AG20443 (cell line): ENCODE results near the gene HIPK2.
A peak's percentile ranks its signal among the peaks of the same experiment; 100 is the strongest.

Source experiments
- DNase-seq: peaks from one replicate; pipeline ENCODE4 v3.0.0; 2012; ENCODE audit warnings: low spot score, mixed read lengths

Gene HIPK2

DNA sequence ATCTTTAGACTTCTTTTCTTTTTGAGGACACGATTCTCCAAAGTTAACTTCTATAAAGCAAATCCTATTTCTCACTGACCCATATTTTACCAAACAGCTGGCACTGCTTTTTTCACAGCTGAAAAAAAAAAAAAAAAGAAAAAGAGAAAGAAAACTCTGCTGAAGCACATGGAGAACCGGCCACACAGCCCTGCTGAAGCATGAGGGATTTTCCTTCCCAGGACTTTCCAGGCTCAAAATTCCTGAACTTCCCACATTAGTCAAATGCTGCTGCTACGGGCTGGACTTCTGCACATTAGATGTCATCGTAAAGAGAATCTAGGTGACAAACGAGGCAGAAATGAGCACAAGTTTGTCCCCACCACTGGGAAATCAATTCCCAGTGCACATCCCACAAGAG lies 25.2 kb downstream of the HIPK2 start:
- DNase-seq: no peak

DNA sequence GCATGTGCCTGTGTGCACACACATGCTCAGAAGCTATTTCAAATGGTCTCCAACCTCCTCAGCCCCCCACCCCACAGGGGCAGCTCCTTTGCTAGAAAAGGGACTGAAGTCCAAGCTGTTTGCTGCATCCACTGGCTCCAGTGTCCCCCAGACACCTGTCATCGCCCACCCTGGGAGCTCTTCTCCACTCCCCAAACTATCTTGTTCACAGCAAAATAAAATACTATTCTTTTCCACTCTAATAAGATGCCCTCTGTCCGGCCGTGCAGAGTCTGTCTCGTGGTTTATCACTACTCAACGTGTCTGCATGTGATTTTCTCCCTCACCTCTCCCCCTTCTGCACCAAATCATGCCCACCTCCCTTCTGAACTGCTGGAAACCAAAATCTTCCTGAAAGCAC lies 25.6 kb downstream of the HIPK2 start:
- DNase-seq: no peak

DNA sequence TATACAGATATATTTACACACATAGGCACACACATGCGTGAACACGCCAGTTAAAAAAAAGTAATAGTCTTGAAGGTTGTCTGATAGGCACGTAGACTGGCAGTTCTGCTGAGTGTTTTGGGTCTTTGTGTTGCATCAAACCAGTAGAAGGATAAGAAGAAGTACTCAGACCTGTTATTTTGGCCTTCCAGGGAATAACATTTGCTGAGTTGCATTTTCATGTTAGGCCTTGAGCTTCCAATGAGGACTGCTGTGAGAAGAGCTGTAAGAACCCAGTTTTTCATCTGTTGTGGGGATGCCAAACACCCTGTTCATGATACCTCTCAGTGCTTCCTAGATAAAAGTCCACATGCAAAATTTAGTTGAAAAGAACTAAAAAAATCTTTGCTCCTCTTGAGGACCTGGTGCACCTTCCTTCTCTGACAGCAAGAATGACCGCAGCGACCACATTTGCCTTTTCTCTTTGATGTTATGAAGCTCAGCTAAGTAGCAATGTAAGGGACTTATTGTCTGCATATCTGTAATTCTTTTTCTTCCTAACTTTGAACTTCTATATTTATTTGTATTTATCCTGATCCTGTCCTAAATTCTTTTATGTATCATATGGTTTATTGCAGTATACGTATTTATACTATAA lies 27.2 kb downstream of the HIPK2 start:
- DNase-seq: no peak

- DNase-seq: no peak
Observed at GRCh38 chr7:139749545-139749944, 28.3 kb downstream of the HIPK2 start.

DNA sequence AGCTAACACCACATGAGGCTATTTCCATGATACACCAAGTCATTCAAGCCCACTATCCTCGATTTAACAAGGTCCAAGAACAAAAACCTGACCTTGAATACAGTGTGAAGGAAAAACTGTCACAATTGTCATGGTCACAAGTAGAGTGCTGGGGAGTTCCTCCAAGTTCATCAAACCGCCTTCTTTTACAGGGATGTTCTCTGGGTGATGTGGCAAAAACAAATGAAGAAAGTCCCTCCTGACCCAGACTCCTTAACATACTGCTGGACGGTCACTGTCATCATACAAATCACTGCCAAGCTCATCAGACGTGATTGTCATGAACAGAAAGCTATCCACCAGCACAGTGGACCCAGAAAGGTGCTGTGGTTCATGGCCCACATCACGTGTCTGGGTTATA lies 28.9 kb downstream of the HIPK2 start:
- no peak for DNase-seq

- no peak for DNase-seq
Observed at GRCh38 chr7:139748373-139748765, 29.4 kb downstream of the HIPK2 start.

GRCh38 chr7:139747662-139748372 lies 30.0 kb downstream of the HIPK2 start:
- no peak for DNase-seq

DNA sequence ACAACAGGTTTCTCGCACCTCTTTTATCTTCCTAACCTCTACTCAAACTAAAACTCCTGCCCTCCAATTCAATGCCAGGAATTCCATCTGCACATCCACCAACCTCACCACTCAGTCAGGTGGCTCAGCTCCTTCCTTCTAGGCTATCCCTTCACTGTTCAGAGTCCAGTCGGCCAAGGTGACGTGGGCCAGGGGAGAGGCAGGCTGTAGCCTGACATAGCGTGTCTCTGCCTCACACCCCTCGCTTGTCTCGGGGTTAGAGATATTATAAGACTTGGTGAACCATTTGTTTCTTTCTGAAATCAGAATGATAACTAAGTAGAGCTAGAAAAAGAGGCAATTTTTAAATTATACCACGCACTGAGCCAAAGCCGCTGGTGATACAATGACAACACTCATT lies 31.1 kb downstream of the HIPK2 start:
- no peak for DNase-seq

GRCh38 chr7:139745678-139746143 lies 32.1 kb downstream of the HIPK2 start:
- peak; percentile 46 for DNase-seq

GRCh38 chr7:139744768-139745677 lies 32.8 kb downstream of the HIPK2 start:
- no peak for DNase-seq

DNA sequence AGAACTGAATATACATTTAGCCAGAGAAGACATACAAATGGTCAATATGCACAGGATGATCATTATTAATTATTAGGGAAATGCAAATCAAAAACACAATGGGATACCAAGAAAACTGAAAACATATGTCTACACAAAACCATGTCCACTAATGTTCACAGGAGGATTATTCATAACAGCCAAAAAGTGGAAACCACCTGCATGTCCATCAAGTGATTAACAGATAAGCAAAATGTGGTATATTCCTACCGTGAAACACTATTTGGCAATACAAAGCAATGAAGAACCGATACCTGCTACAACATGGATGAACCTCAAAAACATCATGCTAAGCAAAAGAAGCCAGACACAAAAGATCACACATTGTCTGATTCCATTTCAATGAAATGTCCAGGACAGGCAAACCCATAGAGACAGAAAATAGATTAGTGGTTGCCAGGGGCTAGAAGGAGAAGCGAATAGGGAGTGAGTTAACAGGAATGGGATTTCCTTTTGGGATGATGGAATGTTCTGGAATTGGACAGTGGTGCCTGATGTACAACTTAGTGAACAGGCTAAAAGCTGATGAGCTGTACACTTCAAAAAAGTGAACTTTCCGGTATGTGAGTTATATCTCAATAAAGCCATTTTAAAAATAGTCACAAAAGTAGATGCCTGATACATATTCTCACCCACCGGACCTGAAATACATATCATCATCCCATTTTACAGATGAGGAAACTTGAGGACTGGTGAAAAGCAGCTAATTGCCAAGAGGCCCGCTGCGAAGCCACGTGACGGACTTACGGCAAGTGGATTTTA lies 33.6 kb downstream of the HIPK2 start:
- no peak for DNase-seq

- DNase-seq: no peak
Observed at GRCh38 chr7:139743267-139743966, 34.4 kb downstream of the HIPK2 start.

- no peak for DNase-seq
Observed at GRCh38 chr7:139741789-139742344, 35.9 kb downstream of the HIPK2 start.

- no peak for DNase-seq
Observed at GRCh38 chr7:139741239-139741638, 36.6 kb downstream of the HIPK2 start.

GRCh38 chr7:139739863-139740597 lies 37.8 kb downstream of the HIPK2 start:
- DNase-seq: no peak

GRCh38 chr7:139738772-139739171 lies 39.0 kb downstream of the HIPK2 start:
- no peak for DNase-seq

DNA sequence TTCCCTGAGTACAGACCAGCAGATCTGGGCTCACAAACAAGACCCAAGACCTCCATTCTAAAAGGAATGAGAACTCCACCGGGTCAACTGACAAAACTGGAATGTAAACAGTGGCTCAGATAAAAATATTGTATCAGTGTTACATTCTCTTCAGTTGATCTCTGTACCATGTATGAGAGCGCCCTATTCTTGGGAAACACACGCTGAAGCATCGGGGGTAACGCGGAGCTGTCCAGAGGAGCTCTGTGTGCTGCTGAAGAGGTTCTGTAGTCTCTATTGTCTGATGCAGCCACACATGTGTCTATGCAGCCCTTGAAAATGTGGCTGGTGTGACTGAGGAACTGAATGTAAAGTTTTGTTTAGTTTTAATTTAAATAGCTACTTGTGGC lies 39.7 kb downstream of the HIPK2 start:
- no peak for DNase-seq

DNA sequence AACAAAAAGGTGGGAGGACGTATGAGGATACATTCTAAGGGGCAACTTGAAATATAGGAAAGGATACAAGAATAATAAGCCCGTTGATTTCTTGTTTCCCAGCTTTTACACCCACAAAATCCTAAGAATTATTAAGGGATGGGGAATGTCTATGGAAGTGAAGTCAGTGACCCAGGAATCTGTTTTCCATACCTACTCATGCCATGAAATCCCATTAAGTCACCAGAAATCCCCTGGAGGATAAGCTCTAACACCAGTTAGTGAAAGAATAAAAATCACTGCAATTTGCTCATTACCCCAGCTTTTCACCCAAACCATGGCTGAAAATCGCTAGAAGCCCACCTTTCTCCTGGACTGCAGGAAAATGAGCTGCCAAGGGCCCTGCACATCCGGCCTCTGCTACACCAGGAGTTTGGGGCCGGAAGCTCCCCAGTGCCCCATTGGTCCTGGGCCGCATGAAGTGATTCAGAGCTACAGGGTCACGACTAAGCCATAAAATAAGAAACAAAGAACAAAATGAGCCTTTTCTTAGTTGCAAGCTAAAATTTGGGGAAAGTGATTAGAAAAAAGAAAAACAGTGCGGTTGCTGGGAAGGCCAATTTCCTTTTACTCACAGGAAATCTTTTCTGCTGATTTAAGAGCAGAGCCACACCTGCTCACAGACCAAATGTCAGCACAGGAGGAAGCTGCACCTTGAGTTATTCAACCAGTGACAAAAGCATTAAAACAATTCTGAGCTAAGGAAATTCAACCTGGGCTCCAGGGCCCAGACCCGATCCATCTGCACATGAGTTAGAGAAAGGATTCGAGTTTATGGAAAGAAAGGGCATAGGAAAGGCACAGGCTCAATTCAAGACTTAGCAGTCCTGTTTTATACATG lies 40.3 kb downstream of the HIPK2 start:
- DNase-seq: no peak

GRCh38 chr7:139735912-139736595 lies 41.7 kb downstream of the HIPK2 start:
- DNase-seq: no peak
